ENCODE measurements around the gene SF1. TPM values are rescaled to one million over a fixed set of nuclear protein-coding genes. Genes with fewer than 3 reads are reported as not detected.

SF1 gene
- total RNA-seq, 2 donors from 2014 or later: 196 to 213 TPM

- TF ChIP-seq CTCF (IDR thresholded peaks at IDR 0.05): peak; percentile 38 to 74
- no peaks in the 10 kb centered on the region for H3K9me3 ChIP-seq
Observed at GRCh38 chr11:64787526-64788320, 9.4 kb upstream of the SF1 start.

GRCh38 chr11:64786308-64786707, 8.0 kb upstream of the SF1 start:
- DNase-seq (ENCODE audit: low spot score): no peak
- Histone ChIP-seq H3K4me1 (no peaks in the 10 kb centered on the region), H3K4me3 (no peak overlapping the region), H3K27me3 (no peaks in the 10 kb centered on the region), H3K9me3 (no peaks in the 10 kb centered on the region), H3K36me3 (peaks cover 18% of the 10 kb centered on the region), H3K27ac (no peak overlapping the region)
- no peak for TF ChIP-seq CTCF (IDR thresholded peaks at IDR 0.05)

More at GRCh38 chr11:64787526-64788320, 9.4 kb upstream of the SF1 start:
- H3K4me3 ChIP-seq: no peak overlapping the region
- no peaks in the 10 kb centered on the region for H3K4me1 ChIP-seq
- no peak overlapping the region for H3K27ac ChIP-seq
- DNase-seq (ENCODE audit: low spot score): peak; percentile 74
- no peaks in the 10 kb centered on the region for H3K27me3 ChIP-seq
- peaks cover 28% of the 10 kb centered on the region for H3K36me3 ChIP-seq

- no peak for TF ChIP-seq CTCF (IDR thresholded peaks at IDR 0.05)
- DNase-seq (ENCODE audit: low spot score): no peak
- H3K4me3 ChIP-seq: no peak overlapping the region
- H3K36me3 ChIP-seq: peaks cover 10% of the 10 kb centered on the region
- no peaks in the 10 kb centered on the region for H3K4me1 ChIP-seq
- H3K27ac ChIP-seq: no peak overlapping the region
- H3K27me3 ChIP-seq: no peaks in the 10 kb centered on the region
- no peaks in the 10 kb centered on the region for H3K9me3 ChIP-seq
Observed at GRCh38 chr11:64784813-64785581, 6.7 kb upstream of the SF1 start.

GRCh38 chr11:64778223-64778472, 194 bp downstream of the SF1 start:
- peaks cover 44% of the 10 kb centered on the region for H3K36me3 ChIP-seq
- H3K9me3 ChIP-seq: no peaks in the 10 kb centered on the region
- no peak for TF ChIP-seq CTCF (IDR thresholded peaks at IDR 0.05)
- peak overlapping the region; percentile 98 to 100 for H3K27ac ChIP-seq
- DNase-seq (ENCODE audit: low spot score): no peak
- no peaks in the 10 kb centered on the region for H3K27me3 ChIP-seq
- peaks cover 0 to 48% of the 10 kb centered on the region in 2 donors for H3K4me1 ChIP-seq
- peak overlapping the region; percentile 92 to 100 for H3K4me3 ChIP-seq

GRCh38 chr11:64777449-64778222, 706 bp downstream of the SF1 start:
- no peak for TF ChIP-seq CTCF (IDR thresholded peaks at IDR 0.05)
- DNase-seq (ENCODE audit: low spot score): peak; percentile 75
- H3K36me3 ChIP-seq: peaks cover 49% of the 10 kb centered on the region
- H3K27ac ChIP-seq: peak overlapping the region; percentile 98 to 100
- H3K4me3 ChIP-seq: peak overlapping the region; percentile 92 to 100
- no peaks in the 10 kb centered on the region for H3K9me3 ChIP-seq
- peaks cover 0 to 53% of the 10 kb centered on the region in 2 donors for H3K4me1 ChIP-seq
- no peaks in the 10 kb centered on the region for H3K27me3 ChIP-seq
